Head of caudate nucleus (tissue), 42 donors: ENCODE results near the gene NINL.
"Not testable (repeated sequence)": the region's sequence is repeated elsewhere in the genome, so short reads cannot be mapped to it uniquely, and the experiment has no call there.

ENCODE experiments used
- DNase-seq, 42 donors: peaks; one replicate each; pipeline versions ENCODE4 v3.0.0 to v3.0.0-alpha.2; 2020 to 2021; ENCODE audit warnings: mixed read lengths in 7 of 42
- intact Hi-C: fragments of 100-400 bp; cut with DNase I; formaldehyde crosslinking; loops from one replicate; pipeline ENCODE4 v1.15.0; 2022

NINL gene

DNA sequence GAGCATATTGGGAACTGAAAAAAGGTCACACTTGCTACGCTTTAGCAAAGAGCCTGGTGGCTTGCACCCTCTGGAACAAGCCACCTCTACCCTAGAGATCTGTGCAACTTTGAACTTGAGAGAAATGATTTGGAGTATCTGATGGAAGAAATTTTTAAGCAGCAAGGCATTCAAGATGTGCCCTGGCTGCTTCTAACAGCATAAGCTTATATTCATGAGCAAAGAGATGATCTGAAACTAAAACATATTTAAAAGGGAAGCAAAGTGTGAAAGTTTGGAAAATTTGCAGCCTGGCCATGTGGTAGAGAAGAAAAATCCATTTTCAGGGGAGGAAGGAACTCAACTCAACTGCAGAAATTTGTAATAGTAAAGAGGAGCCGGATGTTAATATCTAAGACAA lies 71.1 kb downstream of the NINL start:
- intact Hi-C loops = no loop called here
- no peak for DNase-seq

DNA sequence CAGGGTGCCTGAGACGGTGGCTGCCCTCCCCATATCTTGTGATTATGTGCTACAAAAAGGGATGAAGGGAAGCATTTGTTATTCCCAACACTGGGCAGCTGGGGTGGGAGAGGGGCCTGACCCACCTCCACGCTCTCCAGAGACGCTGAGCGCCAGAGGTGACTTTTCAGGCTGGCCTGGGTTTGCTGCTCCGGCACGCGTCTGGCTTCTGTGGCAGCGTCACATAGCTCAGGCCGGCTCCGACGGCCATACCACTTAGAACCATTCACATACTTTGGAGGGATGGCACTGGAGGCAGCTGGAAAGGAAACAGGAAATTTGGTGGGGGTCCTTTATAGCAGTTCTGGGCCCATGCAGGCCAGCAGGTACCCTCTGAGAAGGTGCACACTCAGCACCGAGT lies 72.6 kb downstream of the NINL start:
- intact Hi-C loops = no loop called here
- peak in 1 of 42 donors; percentile 7 for DNase-seq

DNA sequence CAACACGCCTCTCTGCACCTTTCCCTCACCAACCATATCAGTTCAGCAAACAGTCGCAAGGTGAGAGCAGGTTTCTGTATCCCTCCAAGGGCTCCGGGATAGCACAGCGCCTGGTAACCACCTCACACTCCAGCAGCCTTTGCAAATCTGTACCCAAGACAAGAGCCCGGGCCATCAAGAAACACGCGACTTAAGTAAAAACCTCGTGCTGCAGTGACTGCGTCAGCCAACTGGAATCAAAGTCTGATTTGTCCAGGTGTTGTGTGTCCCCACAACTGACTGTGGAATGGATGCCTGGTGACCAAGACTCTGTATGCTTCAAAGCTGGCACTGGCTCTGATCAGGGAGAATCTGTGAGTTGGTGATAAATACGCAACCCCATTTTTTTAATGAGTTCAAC lies 74.1 kb downstream of the NINL start:
- DNase-seq = no peak
- intact Hi-C loops = no loop called here

DNA sequence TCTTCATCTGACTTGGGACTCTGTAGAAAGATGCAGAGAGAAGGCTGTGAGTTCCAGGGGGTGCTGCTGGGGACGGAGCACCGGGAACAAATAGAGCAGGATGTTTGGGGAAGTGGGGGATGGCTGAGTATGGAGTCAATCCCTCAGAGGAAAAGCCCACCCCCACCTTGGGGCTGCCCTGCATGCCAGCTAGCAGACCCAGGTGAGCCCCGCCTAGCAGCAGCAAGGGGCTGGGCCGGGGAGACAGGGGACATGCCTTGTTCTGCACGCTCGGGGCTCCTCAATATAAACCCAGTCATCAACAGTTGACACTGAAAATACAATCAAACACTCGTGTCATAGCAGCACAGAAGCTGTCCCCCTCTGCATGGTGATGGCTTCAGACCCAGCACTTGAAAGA lies 74.6 kb downstream of the NINL start:
- no peak for DNase-seq
- intact Hi-C loops = no loop called here

DNA sequence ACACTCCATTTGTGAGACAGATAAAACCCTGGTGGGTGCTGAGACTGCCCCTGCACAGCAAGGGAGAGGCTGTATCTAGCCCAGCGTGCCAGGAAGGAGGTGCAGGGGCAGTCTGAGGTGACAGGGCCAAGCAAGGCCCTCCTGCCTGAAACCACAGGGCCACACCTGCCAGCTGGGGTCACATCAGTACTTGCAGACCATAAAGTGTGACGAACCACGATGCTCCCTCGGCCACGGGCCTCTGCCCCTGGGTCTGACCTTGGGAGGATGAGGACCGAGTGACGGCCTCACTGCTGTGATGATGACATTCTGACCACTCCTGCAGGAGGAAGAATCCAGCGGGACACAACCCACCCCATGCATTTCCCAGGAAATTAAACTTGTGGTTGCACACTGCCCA lies 75.1 kb downstream of the NINL start:
- no peak for DNase-seq
- intact Hi-C loops = no loop called here

DNA sequence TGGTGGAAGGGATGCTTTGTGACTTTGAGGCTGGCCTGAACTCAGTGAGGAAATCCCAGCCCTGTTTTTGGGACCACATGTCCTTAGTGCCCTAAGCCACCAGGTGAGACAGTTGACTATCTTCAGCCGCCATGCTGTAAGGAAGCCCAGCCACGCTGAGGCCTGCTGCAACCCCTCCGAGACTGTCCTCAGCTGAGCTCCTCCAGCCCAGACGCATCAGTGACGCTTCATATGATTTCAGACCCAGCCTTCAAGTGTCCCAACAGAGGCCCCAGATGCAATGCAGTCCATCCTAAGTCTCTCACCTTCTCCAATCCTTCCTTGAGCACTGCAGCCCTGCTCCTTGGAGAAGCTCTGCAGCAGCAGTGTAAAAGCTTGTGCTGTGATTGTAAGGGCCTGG lies 76.2 kb downstream of the NINL start:
- DNase-seq = no peak
- intact Hi-C loops = loop anchor here (10.0 kb wide), 1 partner anchor 64 kb away; no protein-coding TSS in a partner anchor

DNA sequence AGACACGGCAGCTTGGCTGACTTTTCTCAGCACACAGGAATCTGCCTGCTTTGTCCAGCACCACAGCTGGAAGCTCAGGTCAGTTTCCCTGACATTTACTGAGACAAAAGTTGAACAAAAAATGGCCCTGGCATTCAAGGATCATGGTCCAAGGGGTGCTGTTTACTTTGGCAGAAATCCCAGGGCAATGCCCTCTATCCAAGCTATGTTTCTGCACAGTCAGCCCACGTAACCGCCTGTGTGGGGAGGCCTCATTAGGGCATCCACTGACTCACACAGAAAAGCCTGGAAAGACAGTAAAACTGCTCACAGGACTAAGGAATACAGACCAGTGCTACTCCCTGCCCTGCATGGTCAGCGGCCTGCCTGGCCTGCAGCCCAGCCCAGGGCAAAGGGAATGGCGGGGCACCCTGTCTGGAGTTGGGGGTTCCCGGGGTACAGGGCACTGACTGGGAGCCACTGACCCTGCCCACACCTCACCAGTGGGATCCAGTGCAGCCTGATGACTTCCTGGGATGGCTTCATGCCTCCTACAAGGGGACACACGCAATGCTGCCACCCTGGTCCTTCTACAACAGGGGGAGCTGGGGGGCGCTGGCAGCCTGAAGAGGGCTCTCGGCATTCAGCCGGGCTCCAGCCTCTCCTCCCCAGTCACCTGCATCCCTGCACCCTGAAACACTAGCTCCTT lies 77.1 kb downstream of the NINL start:
- intact Hi-C loops = loop anchor here (10.0 kb wide), 1 partner anchor 63 kb away; no protein-coding TSS in a partner anchor
- peak in 2 of 42 donors; percentile 37 to 55 for DNase-seq

DNA sequence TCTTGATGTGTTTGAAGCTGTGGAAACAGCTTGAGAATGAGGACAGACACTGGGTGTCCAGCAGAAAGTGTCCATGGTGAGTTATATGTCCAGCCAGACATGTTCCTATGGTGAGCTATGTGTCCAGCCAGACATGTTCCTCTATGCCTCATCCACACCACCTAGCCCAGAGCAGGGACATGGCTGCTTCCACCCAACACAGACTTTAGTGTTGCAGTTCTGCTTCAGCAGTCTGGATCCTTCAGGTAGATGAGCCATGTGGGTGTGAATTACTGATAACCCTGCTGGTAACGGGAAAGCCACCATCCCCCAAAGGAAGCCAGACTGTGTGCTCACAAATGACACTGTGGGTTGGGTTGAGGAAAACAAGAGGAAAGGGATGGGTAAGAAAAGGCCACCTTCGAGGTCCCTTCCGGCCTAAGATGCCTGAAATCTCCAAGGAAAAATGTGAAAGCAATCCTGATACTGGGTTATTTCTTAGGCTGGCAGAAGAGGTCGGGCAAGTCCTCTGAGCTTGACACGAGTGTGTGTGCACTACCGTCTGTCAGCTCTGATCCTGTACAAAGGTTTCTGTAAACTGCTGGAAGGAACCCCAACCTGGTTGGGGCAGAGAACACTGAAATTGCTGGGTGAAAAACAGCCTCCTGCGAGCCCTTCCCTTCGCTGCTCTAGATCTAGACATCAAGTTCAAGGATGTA lies 77.8 kb downstream of the NINL start:
- DNase-seq = peak in 3 of 42 donors; percentile 25 to 29 (median 28)
- intact Hi-C loops = loop anchor here (10.0 kb wide), 1 partner anchor 63 kb away; no protein-coding TSS in a partner anchor

DNA sequence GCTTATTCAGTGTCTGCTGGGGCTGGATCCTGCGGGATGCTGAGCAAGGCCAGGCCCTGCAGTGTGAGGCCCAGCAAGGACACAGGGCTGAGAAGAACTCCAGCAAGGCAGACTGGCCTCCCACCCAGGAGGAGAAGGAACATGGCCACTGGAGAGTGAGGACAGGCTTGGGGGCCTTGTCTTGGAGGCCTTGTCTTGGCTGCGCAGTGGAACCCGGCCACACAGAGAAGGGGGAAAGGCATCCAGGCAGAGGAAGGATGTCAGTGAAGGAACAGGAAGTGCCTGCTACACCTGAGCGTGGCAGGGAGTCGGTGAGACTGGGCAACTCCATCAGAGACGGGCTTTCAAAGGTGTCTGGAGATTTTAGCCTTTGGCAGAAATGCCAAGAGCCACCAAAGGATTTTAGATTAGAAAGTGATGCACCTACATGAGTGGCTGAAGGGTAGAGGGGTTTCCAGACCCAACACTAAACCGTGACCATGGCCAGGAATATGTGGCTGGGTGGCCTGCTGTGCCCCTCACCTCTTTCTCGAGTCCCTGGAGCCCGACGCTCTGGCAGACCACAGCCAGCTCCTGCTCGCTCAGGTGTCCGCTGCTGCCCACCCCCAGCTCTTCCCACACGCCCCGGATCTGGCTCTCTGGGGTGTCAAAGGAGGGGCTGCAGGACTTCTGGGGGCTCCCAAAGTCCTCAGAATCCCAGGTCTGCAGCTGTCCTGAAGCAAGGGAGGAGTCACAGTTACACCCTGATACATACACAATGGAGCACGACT lies 80.8 kb downstream of the NINL start:
- DNase-seq = no peak
- intact Hi-C loops = loop anchor here (10.0 kb wide), 1 partner anchor 60 kb away; no protein-coding TSS in a partner anchor

DNA sequence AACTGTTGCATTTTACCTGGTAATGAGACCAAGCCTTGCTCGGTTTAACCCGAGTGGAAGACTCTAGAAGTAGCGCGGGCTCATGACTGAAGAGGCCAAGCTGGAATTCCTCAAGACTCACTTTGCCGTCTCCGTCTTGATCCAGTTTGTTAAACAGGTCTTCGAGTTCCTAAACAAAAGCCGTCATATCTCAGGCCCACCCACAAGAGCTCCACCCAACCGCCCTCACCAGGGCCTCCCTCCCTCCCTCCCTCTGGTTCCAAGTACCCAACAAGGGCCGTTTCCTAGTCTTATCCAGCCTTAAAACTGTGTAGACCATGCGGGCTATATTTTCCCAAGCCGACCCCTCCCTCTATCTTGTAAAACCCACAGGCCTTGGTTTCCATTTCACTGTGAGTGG lies 81.4 kb downstream of the NINL start:
- no peak for DNase-seq
- intact Hi-C loops = loop anchor here (10.0 kb wide), 1 partner anchor 59 kb away; no protein-coding TSS in a partner anchor

DNA sequence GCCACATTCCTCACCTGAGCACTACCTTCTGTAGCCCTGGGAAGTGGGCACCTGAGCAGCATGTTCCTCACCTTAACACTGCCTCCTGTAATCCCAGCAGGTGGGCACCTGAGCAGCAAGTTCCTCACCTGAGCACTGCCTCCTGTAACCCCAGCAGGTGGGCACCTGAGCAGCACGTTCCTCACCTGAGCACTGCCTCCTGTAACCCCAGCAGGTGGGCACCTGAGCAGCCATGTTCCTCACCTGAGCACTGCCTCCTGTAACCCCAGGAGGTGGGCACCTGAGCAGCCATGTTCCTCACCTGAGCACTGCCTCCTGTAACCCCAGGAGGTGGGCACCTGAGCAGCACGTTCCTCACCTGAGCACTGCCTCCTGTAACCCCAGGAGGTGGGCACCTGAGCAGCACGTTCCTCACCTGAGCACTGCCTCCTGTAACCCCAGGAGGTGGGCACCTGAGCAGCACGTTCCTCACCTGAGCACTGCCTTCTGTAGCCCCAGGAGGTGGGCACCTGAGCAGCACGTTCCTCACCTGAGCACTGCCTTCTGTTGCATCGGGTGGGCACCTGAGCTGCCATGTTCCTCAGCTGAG lies 82.2 kb downstream of the NINL start:
- not testable (repeated sequence) for DNase-seq
- intact Hi-C loops = loop anchor here (10.0 kb wide), 1 partner anchor 58 kb away; no protein-coding TSS in a partner anchor

DNA sequence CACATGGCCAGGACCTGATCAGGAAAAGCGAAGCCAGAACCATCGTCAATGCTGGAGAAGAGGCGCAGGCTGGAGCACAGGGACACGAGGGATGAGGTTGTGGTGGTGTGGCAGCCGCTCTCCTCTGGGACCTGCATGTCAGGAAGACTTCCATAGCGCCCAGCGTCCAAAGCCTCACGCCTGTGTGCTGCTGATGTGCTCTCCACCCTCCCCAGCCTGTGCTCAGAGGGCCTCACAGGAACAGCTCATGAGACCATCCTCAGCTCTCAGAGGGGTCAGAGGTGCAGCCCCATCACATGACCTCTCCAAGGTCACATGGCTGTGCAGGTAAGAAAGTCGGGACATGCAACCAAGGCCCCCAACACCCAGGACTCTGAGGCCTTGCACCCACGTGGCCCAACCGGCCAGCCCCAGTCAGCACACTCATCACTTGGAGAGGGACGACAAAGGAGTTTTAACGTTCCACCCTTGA lies 84.4 kb downstream of the NINL start:
- intact Hi-C loops = loop anchor here (10.0 kb wide), 1 partner anchor 56 kb away; no protein-coding TSS in a partner anchor
- DNase-seq = peak in 1 of 42 donors; percentile 23

DNA sequence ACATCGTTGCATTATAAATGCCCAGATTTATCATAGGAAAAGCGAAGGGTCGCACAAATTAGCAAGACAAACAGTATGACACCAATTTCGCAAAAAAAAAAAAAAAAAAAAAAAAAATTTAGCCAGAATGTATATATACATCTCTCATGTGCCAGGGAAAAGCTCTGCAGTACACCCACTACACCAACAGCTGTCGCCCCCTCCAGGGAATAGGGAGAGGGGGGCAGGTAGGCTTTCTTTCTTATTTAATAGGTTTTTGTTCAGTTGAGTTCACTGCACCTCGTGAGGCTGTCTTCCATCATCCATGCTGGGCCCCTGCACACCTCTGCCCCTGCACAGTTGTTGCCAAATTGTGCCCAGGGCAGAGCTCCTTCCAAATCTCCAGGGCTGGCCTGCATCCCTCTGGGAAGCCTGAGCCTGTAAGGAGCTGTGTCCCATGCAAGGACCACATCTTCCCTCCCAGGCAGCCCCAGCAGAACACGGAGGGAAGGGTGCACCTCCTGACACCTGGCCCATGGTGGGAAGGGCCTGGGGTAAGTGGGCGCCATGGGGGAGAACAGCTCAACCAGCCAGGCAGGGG lies 85.4 kb downstream of the NINL start:
- intact Hi-C loops = loop anchor here (10.0 kb wide), 1 partner anchor 55 kb away; no protein-coding TSS in a partner anchor
- DNase-seq = no peak

DNA sequence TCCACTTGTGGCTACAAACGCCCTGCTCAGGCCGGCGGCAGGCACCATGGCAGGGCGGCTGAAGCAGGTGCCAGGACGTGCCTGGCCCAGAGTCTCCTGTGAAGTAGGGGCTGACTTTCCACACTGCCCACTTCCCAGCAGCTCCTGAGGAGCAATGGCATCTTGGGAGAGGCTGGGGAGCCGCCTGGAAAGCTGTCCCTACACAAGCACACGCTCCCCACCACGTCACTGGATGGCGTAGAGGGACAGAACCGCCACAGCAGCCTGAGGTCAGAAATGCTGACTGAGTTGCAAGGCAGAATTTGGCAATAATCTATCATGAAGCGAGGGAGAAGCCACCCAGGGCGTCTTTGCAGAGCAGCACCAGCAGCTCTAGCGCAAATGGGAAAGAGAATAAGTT lies 86.3 kb downstream of the NINL start:
- intact Hi-C loops = no loop called here
- DNase-seq = no peak

DNA sequence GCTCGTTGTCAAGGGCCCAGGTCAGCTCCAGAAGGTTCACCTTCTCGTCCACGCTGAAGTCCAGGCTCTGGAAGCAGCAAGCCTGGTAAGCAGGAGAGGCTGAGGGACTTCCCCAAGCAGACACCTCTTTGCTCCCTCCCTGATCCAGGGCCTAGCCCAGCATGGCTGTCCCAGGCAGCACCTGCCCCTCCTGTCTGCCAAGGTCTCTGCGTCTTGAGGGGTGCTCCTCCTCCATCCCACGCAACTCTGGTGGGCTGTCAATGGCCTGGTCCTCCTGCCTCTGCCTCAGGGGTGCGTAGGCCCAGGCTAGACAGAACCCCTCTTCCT lies 87.1 kb downstream of the NINL start:
- DNase-seq = no peak
- intact Hi-C loops = no loop called here

DNA sequence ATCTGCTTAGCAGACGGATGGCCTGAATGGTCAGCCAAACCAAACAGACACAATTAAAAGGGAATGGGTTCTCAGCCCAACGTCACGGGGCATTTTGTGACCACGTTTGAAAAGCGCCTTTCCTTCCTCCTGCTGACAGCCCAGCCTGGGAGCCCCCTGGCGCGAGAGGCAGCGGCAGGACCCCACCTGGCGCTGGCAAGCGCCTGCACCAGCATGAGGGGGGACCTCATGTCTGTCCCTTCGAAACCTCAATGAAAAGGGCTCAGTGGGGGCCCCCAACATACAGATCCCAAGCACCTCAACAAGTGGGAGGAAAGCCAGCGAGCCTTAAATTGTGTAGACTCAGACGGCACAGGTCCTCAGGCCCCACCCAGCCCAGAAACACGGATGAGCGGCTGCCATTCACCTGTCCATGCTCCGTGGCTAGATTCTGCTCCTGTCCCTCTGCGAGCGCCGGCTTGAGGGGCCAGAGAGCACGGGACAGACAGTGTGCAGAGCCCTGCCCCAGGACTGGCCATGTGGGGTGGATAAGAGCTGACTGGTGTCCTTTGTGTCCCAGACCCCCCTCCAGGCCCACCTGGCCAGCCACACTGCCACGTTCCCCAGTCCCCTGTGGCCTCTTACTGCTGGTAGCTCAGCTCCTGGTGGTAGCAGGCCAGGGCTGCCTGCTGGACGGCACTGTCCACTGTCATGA lies 87.6 kb downstream of the NINL start:
- DNase-seq = no peak
- intact Hi-C loops = no loop called here

DNA sequence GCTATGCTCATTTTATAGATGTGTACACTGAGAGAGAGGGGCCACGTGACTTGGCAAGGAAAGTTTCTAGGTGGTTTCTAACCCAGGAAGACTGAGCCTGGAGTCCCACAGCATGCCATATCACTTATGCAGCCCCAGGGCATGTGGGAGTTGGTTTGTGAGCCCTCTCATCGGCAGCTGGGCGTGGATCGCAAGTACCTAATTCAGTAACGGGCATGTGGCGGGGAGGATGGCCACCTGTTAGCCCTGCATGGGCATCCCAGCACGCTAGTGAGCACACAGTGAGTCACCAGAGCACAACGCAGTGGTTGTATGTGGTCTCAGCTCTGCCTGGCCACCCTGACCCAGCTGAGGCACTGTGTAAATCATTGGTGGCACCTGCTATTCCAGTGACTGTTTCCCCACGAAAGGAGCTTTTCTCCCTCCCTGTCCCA lies 88.3 kb downstream of the NINL start:
- intact Hi-C loops = no loop called here
- DNase-seq = no peak
